ENCODE results near the gene TSPAN17. TPM values are rescaled to one million over a fixed set of nuclear protein-coding genes. Genes with fewer than 3 reads are reported as not detected.

Gene TSPAN17
- polyA plus RNA-seq, 1 experiment, result 40.9 TPM

DNA sequence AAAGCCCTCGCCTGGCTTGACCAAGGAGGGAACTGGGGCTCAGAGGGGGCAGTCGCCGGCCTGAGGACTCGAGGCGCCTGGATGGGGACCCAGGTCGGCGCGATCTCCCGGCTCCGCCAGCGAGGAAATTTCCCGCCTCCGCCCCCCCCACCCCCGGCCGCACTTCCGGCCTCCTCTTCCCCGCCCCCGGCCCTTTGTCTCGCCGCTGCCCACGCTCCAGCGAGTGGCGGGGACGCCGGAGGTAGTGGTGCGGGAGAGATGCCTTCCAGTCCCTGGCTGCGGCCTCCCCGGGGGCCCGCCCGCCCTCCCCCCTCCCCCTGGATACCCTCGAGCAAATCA lies 36.9 kb upstream of the TSPAN17 start:
- no peak overlapping the region for H3K27ac ChIP-seq (ENCODE audit: low read depth, low read length)
- H3K4me3 ChIP-seq (ENCODE audit: low read depth, low read length), result peak overlapping the region; percentile 73
- ChIA-PET POLR2A (interaction anchor here (0.6 kb wide), 1 partner anchor 21 kb away, joined by 4 read pairs; no protein-coding TSS in a partner anchor), CTCF (interaction anchor here (0.6 kb wide), 1 partner anchor 217 kb away, joined by 3 read pairs; no protein-coding TSS in a partner anchor)
- no peaks in the 10 kb centered on the region for H3K27me3 ChIP-seq (ENCODE audit: control insufficient read depth, insufficient read depth, low read length)
- no peaks in the 10 kb centered on the region for H3K9me3 ChIP-seq (ENCODE audit: control insufficient read depth, insufficient read depth, low read length)
- TF ChIP-seq, protein P1, sequence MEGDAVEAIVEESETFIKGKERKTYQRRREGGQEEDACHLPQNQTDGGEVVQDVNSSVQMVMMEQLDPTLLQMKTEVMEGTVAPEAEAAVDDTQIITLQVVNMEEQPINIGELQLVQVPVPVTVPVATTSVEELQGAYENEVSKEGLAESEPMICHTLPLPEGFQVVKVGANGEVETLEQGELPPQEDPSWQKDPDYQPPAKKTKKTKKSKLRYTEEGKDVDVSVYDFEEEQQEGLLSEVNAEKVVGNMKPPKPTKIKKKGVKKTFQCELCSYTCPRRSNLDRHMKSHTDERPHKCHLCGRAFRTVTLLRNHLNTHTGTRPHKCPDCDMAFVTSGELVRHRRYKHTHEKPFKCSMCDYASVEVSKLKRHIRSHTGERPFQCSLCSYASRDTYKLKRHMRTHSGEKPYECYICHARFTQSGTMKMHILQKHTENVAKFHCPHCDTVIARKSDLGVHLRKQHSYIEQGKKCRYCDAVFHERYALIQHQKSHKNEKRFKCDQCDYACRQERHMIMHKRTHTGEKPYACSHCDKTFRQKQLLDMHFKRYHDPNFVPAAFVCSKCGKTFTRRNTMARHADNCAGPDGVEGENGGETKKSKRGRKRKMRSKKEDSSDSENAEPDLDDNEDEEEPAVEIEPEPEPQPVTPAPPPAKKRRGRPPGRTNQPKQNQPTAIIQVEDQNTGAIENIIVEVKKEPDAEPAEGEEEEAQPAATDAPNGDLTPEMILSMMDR (IDR thresholded peaks at IDR 0.05; ENCODE audit: low read depth, low read length), result no peak
- DNase-seq (ENCODE audit: low read depth, low spot score), result no peak

DNA sequence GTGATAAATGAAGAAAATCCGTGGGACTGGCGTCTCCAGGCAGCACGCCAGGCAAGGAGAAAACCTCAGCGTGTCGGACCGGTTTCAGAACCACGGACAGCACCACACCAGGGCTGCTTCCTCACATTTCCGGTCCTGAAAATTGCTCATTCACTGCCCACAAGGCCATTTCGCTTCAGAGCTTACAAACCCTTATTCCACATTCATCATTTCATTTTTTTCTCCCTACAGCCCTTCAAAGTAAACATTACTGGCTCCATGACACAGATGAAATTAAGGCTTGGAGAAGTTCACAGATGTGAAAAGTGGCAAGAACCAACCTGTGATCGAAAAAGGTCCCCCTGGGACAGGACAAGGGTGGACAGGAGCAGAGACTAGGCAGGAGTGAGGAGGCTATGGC lies 35.8 kb upstream of the TSPAN17 start:
- TF ChIP-seq, protein P1 (IDR thresholded peaks at IDR 0.05; ENCODE audit: low read depth, low read length), result no peak

DNA sequence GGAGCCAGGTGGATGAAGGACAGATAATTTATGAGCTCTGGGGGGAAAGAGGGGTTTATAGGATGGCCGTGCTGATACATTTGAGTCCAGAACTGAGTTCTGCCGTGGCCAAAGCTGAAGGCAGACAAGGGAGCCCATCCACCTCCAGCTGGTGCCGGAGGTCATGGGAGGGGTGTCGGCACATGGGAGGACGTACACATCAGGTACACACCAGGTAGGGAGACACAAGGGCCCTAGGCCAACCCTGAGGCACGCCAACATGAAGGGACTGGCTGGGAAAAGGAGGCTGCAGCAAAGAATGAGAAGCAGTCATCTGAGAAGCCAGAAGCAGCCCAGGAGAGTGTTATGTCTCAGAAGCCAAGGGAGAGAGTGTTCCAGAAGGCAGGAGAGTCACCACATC lies 35.3 kb upstream of the TSPAN17 start:
- TF ChIP-seq, protein P1 (IDR thresholded peaks at IDR 0.05; ENCODE audit: low read depth, low read length), result no peak
- ChIA-PET POLR2A (no interaction called here), CTCF (interaction anchor here (1.2 kb wide), 1 partner anchor 164 kb away, joined by 6 read pairs; no protein-coding TSS in a partner anchor)
- H3K27ac ChIP-seq (ENCODE audit: low read depth, low read length), result no peak overlapping the region
- H3K9me3 ChIP-seq (ENCODE audit: control insufficient read depth, insufficient read depth, low read length), result no peaks in the 10 kb centered on the region
- no peak overlapping the region for H3K4me3 ChIP-seq (ENCODE audit: low read depth, low read length)
- H3K27me3 ChIP-seq (ENCODE audit: control insufficient read depth, insufficient read depth, low read length), result no peaks in the 10 kb centered on the region
- no peak for DNase-seq (ENCODE audit: low read depth, low spot score)

More for the DNA sequence above, 35.8 kb upstream of the TSPAN17 start:
- Histone ChIP-seq H3K4me3 (ENCODE audit: low read depth, low read length) (no peak overlapping the region), H3K27ac (ENCODE audit: low read depth, low read length) (no peak overlapping the region), H3K9me3 (ENCODE audit: control insufficient read depth, insufficient read depth, low read length) (no peaks in the 10 kb centered on the region), H3K27me3 (ENCODE audit: control insufficient read depth, insufficient read depth, low read length) (no peaks in the 10 kb centered on the region)
- CTCF ChIA-PET, result no interaction called here
- peak; percentile 69 for DNase-seq (ENCODE audit: low read depth, low spot score)
- POLR2A ChIA-PET, result no interaction called here

DNA sequence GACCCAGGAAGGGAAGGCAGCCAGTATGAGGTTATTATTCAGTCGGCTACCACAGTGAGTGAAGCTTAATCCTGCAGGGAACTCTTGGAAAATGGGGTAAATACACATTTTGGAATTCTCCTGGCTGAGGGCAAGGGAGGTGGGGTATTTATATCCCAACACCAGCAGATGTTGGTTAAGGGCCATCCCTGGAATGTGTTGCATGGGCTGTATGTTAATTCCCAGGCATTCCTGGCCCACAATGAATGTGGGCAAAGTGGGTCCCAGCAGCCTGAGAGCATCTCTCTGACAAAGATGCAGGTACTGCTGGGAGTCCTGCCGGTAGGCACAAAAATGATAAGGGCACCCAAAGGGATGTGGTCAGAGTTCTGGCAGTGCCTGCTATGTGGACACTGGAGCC lies 34.4 kb upstream of the TSPAN17 start:
- no peaks in the 10 kb centered on the region for H3K9me3 ChIP-seq (ENCODE audit: control insufficient read depth, insufficient read depth, low read length)
- no peak overlapping the region for H3K4me3 ChIP-seq (ENCODE audit: low read depth, low read length)
- POLR2A ChIA-PET, result interaction anchor here (1.2 kb wide), 1 partner anchor 76 kb away, joined by 4 read pairs; no protein-coding TSS in a partner anchor
- no peak for DNase-seq (ENCODE audit: low read depth, low spot score)
- CTCF ChIA-PET, result interaction anchor here (0.7 to 1.8 kb wide), 4 partner anchors 39 to 165 kb away, joined by 3 to 9 read pairs (median 8); no protein-coding TSS in a partner anchor
- TF ChIP-seq, protein P1 (IDR thresholded peaks at IDR 0.05; ENCODE audit: low read depth, low read length), result no peak
- H3K27ac ChIP-seq (ENCODE audit: low read depth, low read length), result no peak overlapping the region
- no peaks in the 10 kb centered on the region for H3K27me3 ChIP-seq (ENCODE audit: control insufficient read depth, insufficient read depth, low read length)

DNA sequence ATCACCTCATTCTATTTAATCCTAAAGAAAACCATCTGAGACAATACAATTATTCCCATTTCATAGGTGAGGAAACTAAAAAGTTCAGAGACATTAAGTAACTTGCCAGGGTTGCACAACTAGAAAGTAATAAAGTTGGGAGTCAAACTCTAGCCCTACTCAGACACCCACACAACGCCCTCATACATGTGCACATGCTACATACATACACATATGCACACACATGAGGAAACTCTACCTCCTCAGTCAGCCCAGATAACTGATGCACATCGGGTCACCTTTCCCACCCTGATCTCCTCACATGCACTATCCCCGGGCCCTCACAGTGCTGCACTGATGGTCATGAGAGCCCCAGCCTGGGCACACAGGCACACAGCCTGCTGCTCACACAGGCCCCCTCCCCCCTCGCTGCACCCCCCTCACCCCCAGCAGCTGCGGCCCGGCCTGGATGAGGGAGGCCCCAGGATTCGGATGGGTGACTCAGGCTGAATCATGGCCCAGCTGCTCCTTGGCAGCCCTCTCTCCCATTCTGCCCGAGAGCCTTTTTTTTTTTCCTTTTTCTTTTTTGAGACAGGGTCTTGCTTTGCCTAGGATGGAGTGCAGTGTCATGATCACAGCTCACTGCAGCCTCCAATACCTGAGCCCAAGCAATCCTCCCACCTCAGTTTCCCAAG lies 32.3 kb upstream of the TSPAN17 start:
- DNase-seq (ENCODE audit: low read depth, low spot score), result peak; percentile 45
- Histone ChIP-seq H3K27ac (ENCODE audit: low read depth, low read length) (no peak overlapping the region), H3K27me3 (ENCODE audit: control insufficient read depth, insufficient read depth, low read length) (peaks cover 6% of the 10 kb centered on the region), H3K4me3 (ENCODE audit: low read depth, low read length) (no peak overlapping the region), H3K9me3 (ENCODE audit: control insufficient read depth, insufficient read depth, low read length) (peaks cover 9% of the 10 kb centered on the region; the same call in 1 of the 2 replicates)
- POLR2A ChIA-PET, result interaction anchor here (0.5 kb wide), 1 partner anchor 176 kb away, joined by 3 read pairs; no protein-coding TSS in a partner anchor
- CTCF ChIA-PET, result interaction anchor here (1.4 kb wide), 1 partner anchor 45 kb away, joined by 5 read pairs; no protein-coding TSS in a partner anchor
- TF ChIP-seq, protein P1 (IDR thresholded peaks at IDR 0.05; ENCODE audit: low read depth, low read length), result no peak

Data from AG04450 (cell line).